Large intestine (tissue), 3 donors: ENCODE measurements around the gene ENAM. TPM values are rescaled to one million over a fixed set of nuclear protein-coding genes. Genes with fewer than 3 reads are reported as not detected.

ENCODE experiments used
- DNase-seq, 2 donors: peaks; one replicate each; pipeline versions ENCODE4 v3.0.0 to v3.0.0-alpha.2; 2013
- H3K27ac ChIP-seq: one replicate; pipeline ENCODE4 v1.5.1; 2013; ENCODE audit warnings: low read length
- H3K27me3 ChIP-seq: 2 replicates; pipeline ENCODE4 v1.6.1; 2013; ENCODE audit warnings: low read length; ENCODE audit not compliant: control insufficient read depth, insufficient read depth
- H3K36me3 ChIP-seq: 2 replicates; pipeline ENCODE4 v1.6.1; 2013; ENCODE audit warnings: low read length; ENCODE audit not compliant: control insufficient read depth, insufficient read depth
- H3K4me1 ChIP-seq: one replicate; pipeline ENCODE4 v1.6.1; 2013; ENCODE audit warnings: low read length; ENCODE audit not compliant: control insufficient read depth, insufficient read depth
- H3K4me3 ChIP-seq: one replicate; pipeline ENCODE4 v1.5.1; 2013; ENCODE audit warnings: low read length
- H3K9me3 ChIP-seq: one replicate; pipeline ENCODE4 v1.6.1; 2013; ENCODE audit warnings: mild to moderate bottlenecking, low read depth, low read length, moderate library complexity; ENCODE audit not compliant: control insufficient read depth
- WGBS: methylation state at CpG from one replicate; pipeline ENCODE4 v1.1.5; 2013; ENCODE audit warnings: low lambda C conversion rate; ENCODE audit not compliant: insufficient coverage; 5-methylcytosine and 5-hydroxymethylcytosine counted together
- polyA plus RNA-seq: library from polyadenylated mRNA; unstranded; fragments of 120-200 nt; gene quantifications from one replicate; pipeline ENCODE4 v1.2.1, GENCODE V29; 2013

The ENAM gene
- polyA plus RNA-seq, 1 donor: 1.4 TPM

DNA sequence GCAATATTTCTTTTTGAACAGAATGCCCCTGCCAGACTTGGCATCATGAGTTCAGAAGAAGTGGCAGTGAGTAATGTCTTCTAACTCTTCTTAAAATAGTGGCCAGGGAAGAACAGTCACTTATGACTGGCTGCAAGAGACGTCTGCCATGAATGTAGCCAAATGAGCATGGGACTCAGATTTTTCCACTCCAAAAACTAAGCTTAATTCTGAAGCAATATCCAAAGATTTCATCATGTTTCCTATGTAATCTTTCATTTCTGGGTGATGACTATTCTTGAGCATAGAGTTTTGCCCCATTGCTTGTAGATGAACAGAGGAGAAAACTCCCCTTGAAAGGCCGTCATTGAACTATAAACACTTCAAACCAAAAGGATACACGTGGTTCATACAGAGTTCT is 24.7 kb upstream of the ENAM start:
- no peak for DNase-seq

DNA sequence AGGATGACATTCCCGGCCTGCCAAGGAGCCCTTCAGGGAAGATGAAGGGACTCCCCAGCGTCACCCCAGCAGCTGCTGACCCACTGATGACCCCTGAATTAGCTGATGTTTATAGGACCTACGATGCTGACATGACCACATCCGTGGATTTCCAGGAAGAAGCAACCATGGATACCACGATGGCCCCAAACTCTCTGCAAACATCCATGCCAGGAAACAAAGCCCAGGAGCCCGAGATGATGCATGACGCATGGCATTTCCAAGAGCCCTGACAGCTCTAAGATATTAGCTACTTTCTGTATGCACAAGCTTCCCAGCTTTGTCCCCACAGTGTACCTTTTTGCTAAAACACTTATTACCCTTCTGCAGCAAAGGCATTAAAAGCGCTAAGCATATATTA is 22.1 kb upstream of the ENAM start:
- Histone ChIP-seq H3K27me3 (no peaks in the 10 kb centered on the region), H3K27ac (no peak overlapping the region), H3K4me3 (no peak overlapping the region), H3K36me3 (no peaks in the 10 kb centered on the region), H3K4me1 (no peaks in the 10 kb centered on the region), H3K9me3 (no peaks in the 10 kb centered on the region)
- DNase-seq: peak in 1 of 2 donors; percentile 14
- 100% methylated on average over 2 of the region's 8 CpGs for WGBS

More for the DNA sequence above, 24.7 kb upstream of the ENAM start:
- Histone ChIP-seq H3K36me3 (no peaks in the 10 kb centered on the region), H3K9me3 (no peaks in the 10 kb centered on the region), H3K4me3 (no peak overlapping the region), H3K27ac (no peak overlapping the region), H3K27me3 (no peaks in the 10 kb centered on the region), H3K4me1 (no peaks in the 10 kb centered on the region)
- 30% methylated on average over 2 of the region's 3 CpGs for WGBS

DNA sequence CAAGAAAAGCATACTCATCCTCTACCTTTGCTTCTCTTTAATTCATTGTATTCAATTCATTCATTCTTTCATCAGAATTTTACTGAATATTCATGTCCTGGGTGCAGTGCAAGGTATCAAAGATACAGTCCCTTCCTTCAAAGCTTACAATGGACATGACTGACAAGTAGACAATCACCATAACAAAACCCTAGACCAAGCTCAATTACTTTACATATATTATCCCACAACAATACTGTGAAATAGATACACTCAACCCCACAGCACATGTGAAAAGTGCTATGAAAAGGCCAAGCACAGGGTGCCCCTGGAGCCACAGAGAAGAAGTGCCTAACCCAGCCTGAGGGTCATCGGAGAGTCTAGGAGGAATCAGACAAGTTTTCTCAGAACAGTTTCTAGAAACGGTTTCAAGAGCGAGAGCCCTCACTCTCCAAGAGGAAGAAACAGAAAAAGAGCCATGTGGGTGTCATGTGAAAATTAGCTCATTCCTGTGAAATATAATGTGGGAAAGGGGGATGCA is 21.1 kb upstream of the ENAM start:
- DNase-seq: no peak
- Histone ChIP-seq H3K4me3 (no peak overlapping the region), H3K36me3 (no peaks in the 10 kb centered on the region), H3K27ac (no peak overlapping the region), H3K4me1 (no peaks in the 10 kb centered on the region), H3K9me3 (no peaks in the 10 kb centered on the region), H3K27me3 (no peaks in the 10 kb centered on the region)
- 90% methylated on average over 3 of the region's 3 CpGs for WGBS

DNA sequence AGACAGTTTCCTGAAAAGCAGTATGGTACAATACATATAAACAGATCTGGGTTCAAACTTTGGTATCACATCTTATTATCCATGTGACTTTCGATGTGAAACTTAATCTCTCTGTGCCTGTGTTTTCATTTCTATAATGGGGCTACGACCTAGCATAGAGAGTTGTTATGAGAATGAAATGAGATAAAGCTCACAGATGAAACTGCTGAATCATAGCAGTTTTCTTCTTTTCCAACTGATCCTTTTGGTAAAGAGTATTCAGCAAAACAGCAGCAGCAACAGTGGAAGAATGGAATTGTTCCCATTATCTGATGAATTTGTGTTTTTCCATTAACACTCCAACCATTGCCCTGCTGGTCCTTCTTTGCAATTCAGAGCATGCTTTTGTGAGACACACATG is 20.2 kb upstream of the ENAM start:
- Histone ChIP-seq H3K36me3 (no peaks in the 10 kb centered on the region), H3K27ac (no peak overlapping the region), H3K4me1 (peaks cover 5% of the 10 kb centered on the region), H3K4me3 (no peak overlapping the region), H3K9me3 (no peaks in the 10 kb centered on the region), H3K27me3 (no peaks in the 10 kb centered on the region)
- no CpG with 5 or more reads among the region's 2 CpGs for WGBS
- DNase-seq: no peak

DNA sequence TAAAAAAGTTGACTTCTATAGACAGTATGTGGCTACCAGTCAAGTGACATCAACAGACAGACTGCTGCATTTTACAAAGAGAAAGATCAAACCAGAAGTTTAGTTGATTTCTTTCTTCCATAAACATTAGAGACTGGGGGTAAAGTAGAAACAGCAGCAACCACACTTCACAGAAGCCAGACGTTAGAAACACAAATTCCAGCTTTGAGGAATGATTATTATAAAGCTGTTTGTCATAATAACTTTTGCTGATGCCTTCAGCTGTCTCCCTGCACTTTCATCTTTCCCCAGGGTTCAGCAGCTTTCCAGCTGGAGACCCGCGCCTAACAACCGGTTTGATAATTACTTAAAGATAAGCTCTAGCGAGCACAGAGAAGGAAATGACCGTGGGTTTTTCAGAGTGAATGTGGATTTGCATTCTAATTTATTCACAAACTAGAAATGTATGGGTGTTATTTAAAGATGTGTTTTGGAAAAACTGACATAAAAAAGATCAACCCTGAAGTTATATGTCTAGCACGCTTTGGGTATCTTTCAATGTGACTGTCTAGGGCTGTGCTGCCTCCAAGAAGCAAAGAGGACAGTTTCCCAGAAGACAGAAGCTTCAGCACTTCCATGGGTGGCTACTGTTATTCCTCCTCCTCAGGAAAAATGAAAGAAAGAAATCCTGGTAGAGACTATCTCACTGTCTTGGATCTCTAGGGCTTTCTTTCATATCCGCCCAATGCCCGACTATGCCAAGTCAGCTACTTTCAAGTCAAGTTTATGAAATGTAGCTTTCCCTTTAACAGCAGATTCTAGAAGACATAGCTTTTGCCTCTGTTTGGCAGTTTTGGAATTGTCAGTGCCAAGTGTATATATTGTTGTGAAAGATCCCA is 15.0 kb upstream of the ENAM start:
- 0% methylated on average over 1 of the region's 9 CpGs for WGBS
- Histone ChIP-seq H3K4me1 (peaks cover 14% of the 10 kb centered on the region), H3K4me3 (no peak overlapping the region), H3K9me3 (no peaks in the 10 kb centered on the region), H3K27ac (peak overlapping the region; percentile 64), H3K27me3 (no peaks in the 10 kb centered on the region), H3K36me3 (no peaks in the 10 kb centered on the region)
- peak; percentile 15 to 64 for DNase-seq

DNA sequence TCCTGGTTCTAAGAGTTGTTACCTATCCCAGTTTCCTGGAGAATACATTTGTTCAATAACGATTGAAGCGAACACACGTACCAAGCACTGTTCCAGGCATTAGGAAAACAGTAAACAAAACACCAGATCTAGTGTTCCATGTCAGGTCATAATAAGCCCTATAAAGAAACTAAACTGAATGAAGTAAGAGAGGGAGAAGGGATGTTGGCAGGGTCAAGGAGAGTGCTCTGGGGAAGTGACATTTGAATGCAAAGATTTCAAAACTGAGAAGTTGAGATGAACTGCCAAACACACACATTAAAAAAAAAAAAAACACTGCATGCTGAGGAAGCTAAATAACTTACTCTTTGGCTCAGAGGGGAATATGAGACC is 14.4 kb upstream of the ENAM start:
- H3K4me3 ChIP-seq: no peak overlapping the region
- WGBS: 83% methylated on average over 3 of the region's 3 CpGs
- H3K27me3 ChIP-seq: no peaks in the 10 kb centered on the region
- peaks cover 14% of the 10 kb centered on the region for H3K4me1 ChIP-seq
- no peaks in the 10 kb centered on the region for H3K36me3 ChIP-seq
- no peak for DNase-seq
- no peaks in the 10 kb centered on the region for H3K9me3 ChIP-seq
- H3K27ac ChIP-seq: peak overlapping the region; percentile 64

DNA sequence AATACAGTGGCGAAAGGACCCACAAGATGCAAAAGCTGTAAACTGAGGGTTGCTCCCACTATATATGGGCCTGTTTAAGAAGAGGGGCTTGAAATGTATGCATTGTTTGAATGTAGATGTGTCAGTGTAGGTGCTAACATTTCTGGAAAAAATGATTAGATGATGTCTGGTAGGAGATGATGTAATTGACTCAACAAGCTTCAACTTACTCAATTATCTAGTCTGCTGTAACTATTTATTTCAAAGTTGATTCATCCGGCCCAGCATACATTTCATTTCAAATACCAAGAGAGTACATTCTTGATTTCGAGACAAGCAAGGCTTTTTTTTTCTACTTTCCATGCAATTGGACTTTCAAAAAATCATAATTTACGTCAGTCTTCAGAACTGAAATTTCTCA is 9.3 kb upstream of the ENAM start:
- whole genome bisulfite sequencing: 100% methylated on average over 2 of the region's 4 CpGs
- DNase-seq: no peak
- Histone ChIP-seq H3K36me3 (no peaks in the 10 kb centered on the region), H3K27me3 (no peaks in the 10 kb centered on the region), H3K4me3 (no peak overlapping the region), H3K9me3 (no peaks in the 10 kb centered on the region), H3K4me1 (peaks cover 2% of the 10 kb centered on the region), H3K27ac (no peak overlapping the region)

DNA sequence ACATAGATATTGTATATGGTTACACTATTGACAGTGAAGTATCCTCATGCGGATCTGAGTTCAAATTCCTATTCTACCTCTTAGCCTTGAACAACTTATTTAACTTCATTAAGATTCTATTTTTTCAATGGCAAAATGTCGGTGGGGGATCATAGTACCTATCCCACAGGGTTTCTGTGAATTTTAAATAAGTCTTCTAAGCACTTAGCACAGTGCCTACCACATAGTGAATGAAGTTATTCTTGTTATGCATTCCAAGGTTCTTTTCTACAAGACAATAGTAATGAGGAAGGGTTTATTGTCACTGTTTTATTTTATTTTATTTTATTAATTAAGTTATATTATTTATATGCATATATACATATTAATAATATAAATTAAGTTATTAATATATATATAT is 8.8 kb upstream of the ENAM start:
- H3K9me3 ChIP-seq: no peaks in the 10 kb centered on the region
- no peaks in the 10 kb centered on the region for H3K27me3 ChIP-seq
- no peak for DNase-seq
- H3K36me3 ChIP-seq: no peaks in the 10 kb centered on the region
- no CpG with 5 or more reads among the region's 2 CpGs for WGBS
- no peak overlapping the region for H3K27ac ChIP-seq
- no peaks in the 10 kb centered on the region for H3K4me1 ChIP-seq
- H3K4me3 ChIP-seq: no peak overlapping the region

DNA sequence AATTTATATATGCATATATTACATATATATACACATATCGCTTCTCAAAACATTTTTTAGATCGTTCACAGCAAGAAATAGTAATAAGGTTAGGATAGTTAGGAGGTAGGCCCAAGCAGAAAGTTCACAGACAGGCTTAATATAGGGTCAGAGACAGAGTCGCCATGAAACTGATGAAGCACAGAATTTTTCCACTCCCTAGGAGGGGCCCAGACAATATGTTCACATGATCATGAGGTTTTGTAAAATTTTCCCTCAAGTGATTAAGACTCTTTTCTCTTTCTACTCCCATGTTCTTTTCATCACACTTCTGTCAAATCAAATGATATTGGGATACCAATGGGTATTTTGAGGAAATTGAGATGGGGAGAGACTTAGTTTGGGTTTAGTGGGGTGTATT is 5.2 kb upstream of the ENAM start:
- no peaks in the 10 kb centered on the region for H3K9me3 ChIP-seq
- no peaks in the 10 kb centered on the region for H3K36me3 ChIP-seq
- no peak for DNase-seq
- H3K27me3 ChIP-seq: no peaks in the 10 kb centered on the region
- no peak overlapping the region for H3K4me3 ChIP-seq
- 90% methylated on average over 2 of the region's 3 CpGs for WGBS
- no peaks in the 10 kb centered on the region for H3K4me1 ChIP-seq
- no peak overlapping the region for H3K27ac ChIP-seq

DNA sequence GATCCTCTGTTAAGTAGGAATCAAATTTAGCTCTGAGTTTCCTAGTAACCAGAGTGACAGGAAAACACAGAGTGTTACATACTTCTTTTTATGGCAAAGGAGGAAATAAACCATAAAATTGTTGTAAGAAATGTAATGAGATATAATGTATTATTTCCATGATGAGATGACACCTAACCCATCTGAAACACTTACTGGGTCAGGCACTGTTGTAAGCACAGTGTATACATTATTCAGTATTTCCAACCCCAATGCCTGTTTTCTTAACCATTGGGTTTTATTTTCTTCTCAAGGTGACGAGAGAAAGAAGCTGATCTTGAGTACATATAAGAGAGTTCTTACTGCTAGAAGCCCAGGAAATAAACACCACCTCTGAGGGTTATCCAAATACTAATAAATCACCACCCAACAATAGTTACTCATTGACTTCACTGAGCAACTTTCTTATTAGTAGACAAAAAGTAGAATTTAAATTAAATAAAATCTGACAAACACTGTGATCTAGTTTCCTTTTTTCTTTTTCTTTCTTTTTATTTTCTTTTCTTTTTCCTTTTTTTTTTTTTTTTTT is 4.2 kb upstream of the ENAM start:
- H3K9me3 ChIP-seq: no peaks in the 10 kb centered on the region
- peak in 1 of 2 donors; percentile 13 for DNase-seq
- H3K27ac ChIP-seq: no peak overlapping the region
- H3K4me3 ChIP-seq: no peak overlapping the region
- H3K4me1 ChIP-seq: no peaks in the 10 kb centered on the region
- no CpG with 5 or more reads among the region's 1 CpG for WGBS
- no peaks in the 10 kb centered on the region for H3K36me3 ChIP-seq
- no peaks in the 10 kb centered on the region for H3K27me3 ChIP-seq
